KBM-7 (cell line): ENCODE measurements around the gene FBXO5.
"Not testable (repeated sequence)": the region's sequence is repeated elsewhere in the genome, so short reads cannot be mapped to it uniquely, and the experiment has no call there.

Experiments used
- DNase-seq: peaks from one replicate; pipeline ENCODE4 v3.0.0-alpha.2; 2015
- in situ Hi-C: fragments of 300-500 bp; cut with MboI; formaldehyde crosslinking; loops from 2 replicates; pipeline ENCODE4 v1.14.3; 2020; ENCODE audit warnings: low sequenced_read_pairs, low pct_unique_long_range_greater_than_20kb, mixed read lengths

FBXO5 gene

DNA sequence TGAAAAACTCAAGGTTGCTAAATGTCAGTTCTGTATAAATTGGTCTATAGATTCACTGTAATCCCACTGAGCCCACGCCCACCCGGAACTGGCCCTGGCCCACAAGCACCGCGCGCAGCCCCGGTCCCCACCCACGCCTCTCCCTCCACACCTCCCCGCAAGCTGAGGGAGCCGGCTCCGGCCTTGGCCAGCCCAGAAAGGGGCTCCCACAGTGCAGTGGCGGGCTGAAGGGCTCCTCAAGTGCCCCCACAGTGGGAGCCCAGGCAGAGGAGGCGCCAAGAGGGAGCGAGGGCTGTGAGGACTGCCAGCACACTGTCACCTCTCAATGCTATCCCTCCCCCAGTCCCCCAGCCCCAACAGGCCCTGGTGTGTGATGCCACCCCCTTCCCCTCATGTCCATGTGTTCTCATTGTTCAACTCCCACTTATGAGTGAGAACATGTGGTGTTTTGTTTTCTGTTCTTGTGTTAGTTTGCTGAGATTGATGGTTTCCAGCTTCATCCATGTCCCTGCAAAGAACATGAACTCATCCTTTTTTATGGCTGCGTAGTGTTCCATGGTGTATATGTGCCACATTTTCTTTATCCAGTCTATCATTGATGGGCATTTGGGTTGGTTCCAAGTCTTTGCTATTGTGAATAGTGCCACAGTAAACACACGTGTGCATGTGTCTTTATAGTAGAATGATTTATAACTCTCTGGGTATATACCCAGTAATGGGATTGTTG lies 16.5 kb downstream of the FBXO5 start:
- DNase-seq, in situ Hi-C loops: not testable (repeated sequence)

DNA sequence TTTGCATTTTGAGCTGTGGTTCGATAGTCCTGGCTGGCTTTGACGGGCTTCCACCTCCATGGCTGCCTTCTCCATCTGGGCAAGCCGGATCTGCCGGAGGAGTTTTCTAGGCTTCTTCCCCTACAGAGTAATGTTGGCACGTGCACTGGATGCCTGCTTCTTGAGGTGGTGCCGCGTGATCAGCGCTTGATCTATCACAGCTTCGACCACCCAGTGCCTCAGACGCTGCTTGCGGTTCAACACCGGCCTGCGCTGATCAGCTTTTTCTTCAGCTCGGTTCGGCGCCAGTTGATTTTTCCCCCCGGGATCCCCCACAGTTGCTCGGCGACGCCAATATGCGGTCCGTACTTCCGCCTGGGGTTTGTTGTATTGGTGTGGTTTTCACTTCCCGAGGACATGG lies 23.5 kb downstream of the FBXO5 start:
- no peak for DNase-seq
- in situ Hi-C loops: no loop called here

DNA sequence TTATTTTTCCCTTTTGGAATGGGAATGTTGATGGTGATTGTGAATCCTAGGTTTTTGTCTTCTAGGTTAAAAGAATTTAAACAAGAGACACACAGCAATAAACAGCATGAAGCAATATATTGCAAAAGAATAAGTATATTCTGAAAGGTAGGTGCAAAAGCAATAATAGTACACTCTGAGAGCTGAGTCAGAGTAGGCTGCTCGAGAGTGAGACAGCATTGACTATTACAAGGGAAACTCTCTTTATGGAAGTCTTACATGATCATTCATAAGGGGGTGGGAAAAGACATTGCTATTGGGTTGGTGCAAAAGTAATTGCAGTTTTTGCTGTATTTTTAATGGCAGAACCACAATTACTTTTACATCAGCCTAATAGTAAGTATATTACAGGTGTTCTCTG lies 25.0 kb downstream of the FBXO5 start:
- no peak for DNase-seq
- in situ Hi-C loops: no loop called here

DNA sequence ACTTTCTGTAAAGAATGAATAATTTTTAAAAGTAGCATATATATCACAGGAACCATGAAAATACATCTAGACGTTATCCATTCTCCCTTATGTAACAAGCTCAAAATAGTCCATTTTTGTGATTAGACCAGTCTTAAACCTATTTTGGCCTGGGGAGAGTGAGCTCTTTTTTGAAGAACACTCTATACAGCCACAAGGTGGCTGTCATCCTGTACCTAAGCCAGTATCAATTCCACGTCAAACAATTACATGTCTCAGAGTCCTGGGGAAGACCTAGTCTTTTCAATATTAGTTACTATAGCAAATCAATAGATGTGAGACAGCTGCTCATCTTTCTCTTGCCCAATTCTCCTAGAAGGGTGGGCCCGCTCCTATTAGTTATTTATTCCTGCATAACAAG lies 28.4 kb downstream of the FBXO5 start:
- no peak for DNase-seq
- in situ Hi-C loops: no loop called here

DNA sequence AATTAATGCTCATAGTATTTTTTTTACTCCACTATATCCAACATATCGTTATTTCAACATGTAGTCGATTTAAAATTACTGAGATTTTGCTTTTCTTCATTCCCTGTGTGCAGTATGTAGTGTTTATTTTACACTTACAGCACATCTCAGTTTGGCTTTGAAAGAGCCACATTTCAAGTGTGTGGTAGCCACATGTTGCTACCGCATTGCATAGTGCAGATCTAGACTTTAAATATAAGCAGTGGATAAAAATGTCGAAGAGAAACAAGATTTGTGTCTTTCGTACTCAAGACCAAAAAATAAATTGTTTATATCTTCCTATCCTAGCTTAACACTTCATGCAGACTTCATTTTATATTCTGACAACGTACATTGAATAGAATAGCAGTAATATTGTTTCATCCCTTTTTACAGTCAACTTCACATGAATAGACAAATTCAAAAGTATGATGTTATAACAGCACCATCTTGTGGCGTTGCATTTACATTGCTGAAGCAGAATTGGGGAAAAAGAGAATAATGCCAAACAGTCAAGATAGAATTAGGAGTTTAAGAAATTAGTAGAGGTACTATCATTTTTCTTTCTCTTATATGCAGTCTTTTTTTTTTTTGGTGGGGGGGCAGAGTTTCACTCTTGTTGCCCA lies 29.9 kb downstream of the FBXO5 start:
- in situ Hi-C loops: no loop called here
- DNase-seq: peak; percentile 53

DNA sequence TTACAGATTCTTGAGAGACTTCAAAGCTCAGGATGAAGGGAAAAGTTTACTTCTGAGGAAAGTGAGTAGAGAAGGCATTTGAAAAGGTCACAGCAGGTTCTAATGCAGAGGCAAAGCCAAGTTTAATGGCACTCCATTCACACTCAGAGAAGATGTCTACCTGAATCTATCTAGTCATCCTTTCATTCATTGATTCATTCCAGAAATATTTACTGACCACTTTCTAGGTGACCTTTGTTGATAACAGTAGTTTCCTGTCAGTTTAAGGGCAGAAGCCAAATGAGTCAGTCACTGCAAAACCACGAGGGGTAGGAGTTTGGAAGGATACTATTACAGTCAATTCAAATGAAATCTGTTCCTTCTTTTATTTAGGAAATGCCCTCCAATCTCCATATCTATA lies 30.8 kb downstream of the FBXO5 start:
- no peak for DNase-seq
- in situ Hi-C loops: no loop called here

DNA sequence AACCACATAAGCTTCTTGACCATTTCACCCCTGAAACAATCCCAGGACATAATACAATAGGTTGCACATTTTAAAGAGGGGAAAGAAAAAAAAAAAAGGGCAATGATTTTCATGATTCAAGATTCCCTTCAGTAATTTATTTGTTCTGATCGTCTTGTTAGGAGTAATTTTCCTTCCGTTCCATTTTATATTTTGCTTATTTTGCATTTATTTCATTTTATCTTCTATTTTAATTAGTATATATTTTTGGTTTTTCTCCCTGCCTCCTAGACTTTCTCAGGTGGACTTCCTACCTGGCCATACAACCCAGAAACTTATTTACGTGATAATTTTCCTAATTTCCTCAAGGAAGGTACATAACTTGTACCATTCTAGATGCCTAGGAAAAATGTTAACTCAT lies 32.6 kb downstream of the FBXO5 start:
- in situ Hi-C loops: no loop called here
- DNase-seq: no peak

GRCh38 chr6:152948150-152948768 lies 34.6 kb downstream of the FBXO5 start:
- in situ Hi-C loops: no loop called here
- peak; percentile 51 for DNase-seq

DNA sequence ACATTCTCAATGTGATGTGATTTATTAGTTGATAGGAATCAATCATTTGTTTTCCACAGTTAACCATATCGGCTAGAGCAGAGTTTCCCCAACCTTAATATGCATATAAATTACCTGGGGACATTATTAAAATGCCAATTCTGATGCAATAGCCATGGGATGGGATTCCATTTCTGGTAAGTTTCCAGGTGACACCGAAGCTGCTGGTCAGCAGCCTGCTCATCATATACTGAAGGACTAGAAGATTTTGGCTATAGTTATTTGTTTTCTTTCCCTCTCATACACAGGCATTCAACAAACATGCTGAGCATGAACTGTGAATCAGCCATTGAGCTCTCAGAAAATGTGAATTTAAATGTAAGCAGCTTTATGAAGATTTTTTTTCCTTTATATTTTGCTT lies 35.8 kb downstream of the FBXO5 start:
- in situ Hi-C loops: no loop called here
- no peak for DNase-seq

- in situ Hi-C loops: no loop called here
- no peak for DNase-seq
Measured at GRCh38 chr6:152946484-152946883, 36.4 kb downstream of the FBXO5 start.

- in situ Hi-C loops: no loop called here
- DNase-seq: no peak
Measured at GRCh38 chr6:152943260-152943897, 39.5 kb downstream of the FBXO5 start.

DNA sequence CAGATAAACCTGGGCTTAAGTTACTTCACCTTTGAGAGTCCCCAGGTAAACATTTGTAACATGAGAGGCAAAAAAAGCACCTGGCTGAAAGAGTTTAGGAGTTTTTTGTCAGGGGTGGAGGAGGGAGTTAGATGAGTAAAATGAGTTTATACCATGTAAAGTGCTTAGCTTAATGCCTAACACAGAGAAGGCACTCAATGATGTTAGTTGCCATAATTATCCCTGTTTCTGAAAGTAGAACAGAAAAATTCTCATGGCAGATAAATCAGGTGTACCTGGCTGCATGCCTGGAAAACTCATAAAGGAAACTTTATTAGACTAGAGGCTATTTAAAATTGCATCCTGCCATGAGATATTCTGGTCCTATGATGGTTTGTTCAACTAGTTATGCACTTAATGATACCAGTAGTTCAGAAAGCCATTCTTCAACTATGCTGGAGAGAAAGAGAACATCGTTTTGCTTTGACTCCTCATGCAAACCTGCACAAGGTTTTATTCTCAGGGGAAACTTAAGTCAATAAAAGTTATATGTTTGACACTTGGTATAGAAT lies 40.4 kb downstream of the FBXO5 start:
- DNase-seq: no peak
- in situ Hi-C loops: no loop called here

- in situ Hi-C loops: no loop called here
Measured at GRCh38 chr6:152941746-152942145, 41.1 kb downstream of the FBXO5 start.

DNA sequence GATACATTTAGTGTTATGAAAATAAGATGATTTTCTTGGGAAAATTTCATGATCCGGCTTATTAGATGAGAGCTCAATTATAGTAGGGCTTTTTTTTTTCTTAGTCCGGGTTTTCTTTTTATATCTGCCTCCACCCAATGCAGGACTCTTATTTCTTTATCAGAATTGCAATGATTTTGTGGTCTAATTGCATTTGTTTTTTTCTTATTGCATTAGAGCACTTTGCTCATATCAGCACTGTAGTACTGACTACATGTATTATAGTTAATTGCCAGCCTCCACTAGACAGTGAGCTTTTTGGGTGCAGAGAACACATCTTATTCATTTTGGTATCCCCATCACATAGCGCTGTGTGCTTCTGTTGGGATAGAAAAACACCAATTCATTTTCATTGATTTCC lies 50.0 kb downstream of the FBXO5 start:
- no peak for DNase-seq
- in situ Hi-C loops: no loop called here

More at GRCh38 chr6:152941746-152942145, 41.1 kb downstream of the FBXO5 start:
- no peak for DNase-seq

- in situ Hi-C loops: no loop called here
- no peak for DNase-seq
Measured at GRCh38 chr6:152922706-152923105, 60.1 kb downstream of the FBXO5 start.
